Lung microvascular endothelial cell (primary cell): ENCODE data around the gene RPH3AL. TPM values are rescaled to one million over a fixed set of nuclear protein-coding genes. Genes with fewer than 3 reads are reported as not detected.
"Not testable (repeated sequence)": the region's sequence is repeated elsewhere in the genome, so short reads cannot be mapped to it uniquely, and the experiment has no call there.

Source experiments
- DNase-seq, 2 donors: peaks; one replicate each; pipeline versions ENCODE4 v3.0.0 to v3.0.0-alpha.2; 2010; ENCODE audit warnings: low read depth in 2 of 2
- total RNA-seq: library from RNA; depleted of rRNA; stranded (reverse); fragments of >200 nt; gene quantifications from 2 replicates; pipeline ENCODE4 v1.2.1, GENCODE V29; 2014

RPH3AL gene
- total RNA-seq, 1 donor from 2014 or later: 22.2 TPM

- DNase-seq: not testable (repeated sequence)
Measured at GRCh38 chr17:243924-244323, 108.7 kb downstream of the RPH3AL start.

- no peak for DNase-seq
Measured at GRCh38 chr17:238964-239259, 113.7 kb downstream of the RPH3AL start.

- DNase-seq: no peak
Measured at GRCh38 chr17:238071-238963, 114.3 kb downstream of the RPH3AL start.

- DNase-seq: no peak
Measured at GRCh38 chr17:237406-237955, 115.1 kb downstream of the RPH3AL start.

DNA sequence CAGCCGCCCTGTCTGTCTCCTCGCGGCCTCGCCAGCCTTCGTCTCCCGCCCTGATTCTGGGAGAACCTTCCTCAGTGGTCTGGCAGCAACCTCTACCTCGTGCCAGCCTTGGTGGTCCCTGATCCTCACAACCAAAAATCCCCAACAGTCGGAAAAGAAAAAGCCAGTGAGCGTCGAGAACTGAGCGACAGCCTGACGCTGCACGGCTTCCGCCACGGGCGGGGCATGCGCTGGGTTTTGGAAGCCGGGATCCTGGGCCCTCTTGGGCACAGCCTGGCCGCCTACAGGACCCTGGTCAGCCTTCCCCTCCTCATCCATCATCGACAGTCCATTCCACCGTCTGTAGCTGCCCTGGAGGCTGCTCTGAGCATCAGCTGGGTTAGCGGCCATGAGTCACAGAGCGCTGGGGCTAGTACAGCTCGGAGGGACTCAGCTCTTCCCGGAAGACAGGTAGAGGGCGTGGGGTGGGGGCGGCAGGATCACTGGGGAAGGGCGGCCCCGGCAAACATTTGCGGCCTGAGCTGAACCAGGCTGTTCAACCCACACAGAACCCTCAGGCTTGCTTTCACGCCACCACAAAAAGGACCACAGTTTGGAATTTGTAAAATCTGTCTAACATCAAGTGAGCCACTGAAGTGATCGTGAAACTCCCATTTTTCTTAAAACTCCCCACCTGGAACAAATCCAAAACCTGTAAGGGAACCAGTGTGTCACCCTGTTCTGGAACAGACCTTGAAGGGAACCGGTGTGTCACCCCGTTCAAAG, 115.8 kb downstream of the RPH3AL start:
- DNase-seq: no peak

DNA sequence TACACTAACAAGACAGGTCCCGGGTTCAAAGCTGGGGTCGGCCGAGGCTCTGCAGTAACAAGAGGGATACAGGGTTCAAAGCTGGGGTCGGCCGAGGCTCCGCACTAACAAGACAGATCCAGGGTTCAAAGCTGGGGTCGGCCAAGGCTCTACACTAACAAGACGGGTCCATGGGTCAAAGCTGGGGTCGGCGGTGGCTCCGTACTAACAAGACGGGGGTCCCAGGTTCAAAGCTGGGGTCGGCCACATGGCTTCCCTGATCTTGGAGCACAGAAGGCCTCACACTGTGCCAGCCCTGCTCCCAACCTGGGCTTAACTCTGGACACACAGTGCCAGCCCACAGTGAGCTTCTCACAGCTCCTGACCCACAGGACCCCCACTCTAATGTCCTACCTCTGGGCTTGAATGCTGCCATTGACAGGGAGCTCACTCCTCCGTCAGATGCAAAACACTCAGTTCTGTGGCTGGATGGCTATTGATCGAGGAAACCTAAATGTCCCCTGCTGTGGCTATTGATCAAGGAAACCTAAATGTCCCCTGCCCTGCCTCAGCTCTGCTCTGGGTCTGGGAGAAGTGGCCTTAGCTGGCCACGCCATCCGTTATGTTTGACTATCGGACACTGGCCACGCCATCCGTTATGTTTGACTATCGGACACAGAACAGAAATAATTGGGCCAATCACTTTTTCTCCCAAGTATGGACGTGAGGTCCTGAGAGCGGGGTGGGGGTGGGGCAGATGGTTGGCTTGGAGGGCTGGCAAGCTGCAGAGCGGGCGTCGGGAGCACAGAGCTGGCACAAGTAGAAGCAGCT, 116.6 kb downstream of the RPH3AL start:
- no peak for DNase-seq

DNA sequence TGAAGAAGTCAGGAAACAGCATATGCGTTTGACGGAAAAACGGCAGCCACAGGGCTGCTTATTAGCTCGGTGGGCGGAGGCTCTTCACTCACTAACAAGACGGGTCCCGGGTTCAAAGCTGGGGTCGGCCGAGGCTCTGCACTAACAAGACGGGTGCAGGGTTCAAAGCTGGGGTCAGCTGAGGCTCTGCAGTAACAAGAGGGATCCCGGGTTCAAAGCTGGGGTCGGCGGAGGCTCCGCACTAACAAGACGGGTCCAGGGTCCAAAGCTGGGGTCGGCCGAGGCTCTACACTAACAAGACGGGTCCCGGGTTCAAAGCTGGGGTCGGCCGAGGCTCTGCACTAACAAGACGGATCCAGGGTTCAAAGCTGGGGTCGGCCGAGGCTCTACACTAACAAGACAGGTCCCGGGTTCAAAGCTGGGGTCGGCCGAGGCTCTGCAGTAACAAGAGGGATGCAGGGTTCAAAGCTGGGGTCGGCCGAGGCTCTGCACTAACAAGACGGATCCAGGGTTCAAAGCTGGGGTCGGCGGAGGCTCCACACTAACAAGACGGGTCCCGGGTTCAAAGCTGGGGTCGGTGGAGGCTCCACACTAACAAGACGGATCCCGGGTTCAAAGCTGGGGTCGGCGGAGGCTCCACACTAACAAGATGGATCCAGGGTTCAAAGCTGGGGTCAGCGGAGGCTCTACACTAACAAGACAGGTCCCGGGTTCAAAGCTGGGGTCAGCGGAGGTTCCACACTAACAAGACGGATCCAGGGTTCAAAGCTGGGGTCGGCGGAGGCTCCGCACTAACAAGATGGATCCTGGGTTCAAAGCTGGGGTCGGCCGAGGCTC, 117.4 kb downstream of the RPH3AL start:
- peak; percentile 45 to 57 for DNase-seq

DNA sequence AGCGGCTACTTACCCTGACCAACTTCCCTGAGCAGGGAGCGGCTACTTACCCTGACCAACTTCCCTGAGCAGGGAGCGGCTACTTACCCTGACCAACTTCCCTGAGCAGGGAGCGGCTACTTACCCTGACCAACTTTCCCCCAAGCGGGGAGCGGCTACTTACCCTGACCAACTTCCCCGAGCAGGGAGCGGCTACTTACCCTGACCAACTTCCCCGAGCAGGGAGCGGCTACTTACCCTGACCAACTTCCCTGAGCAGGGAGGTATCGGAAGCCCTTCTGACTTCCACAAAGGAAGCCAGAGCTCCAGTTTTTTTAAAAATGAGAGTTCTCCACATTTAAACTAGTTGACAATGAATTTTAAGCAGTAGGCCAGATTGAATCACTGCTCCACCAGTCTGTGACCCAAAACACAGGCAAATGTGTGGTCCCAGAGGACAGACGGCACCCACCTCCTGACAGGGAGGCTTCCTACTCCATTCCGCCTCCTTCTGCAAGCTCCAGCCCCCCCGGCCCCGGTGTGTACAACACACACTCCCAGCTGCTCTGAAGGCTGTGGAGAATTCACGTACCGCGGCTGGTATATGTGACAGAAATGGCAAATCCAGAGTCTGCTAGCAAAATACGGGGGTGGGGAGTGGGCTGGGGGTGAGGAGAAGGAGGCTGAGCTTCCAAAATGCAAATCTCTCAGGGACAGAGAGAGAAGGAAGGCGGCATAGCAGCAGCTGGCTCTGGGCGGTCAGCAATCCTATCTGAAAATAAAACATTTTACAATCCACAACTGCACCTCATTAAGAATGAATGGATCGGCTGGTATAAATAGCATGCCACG, 118.2 kb downstream of the RPH3AL start:
- peak in 1 of 2 donors; percentile 36 for DNase-seq

DNA sequence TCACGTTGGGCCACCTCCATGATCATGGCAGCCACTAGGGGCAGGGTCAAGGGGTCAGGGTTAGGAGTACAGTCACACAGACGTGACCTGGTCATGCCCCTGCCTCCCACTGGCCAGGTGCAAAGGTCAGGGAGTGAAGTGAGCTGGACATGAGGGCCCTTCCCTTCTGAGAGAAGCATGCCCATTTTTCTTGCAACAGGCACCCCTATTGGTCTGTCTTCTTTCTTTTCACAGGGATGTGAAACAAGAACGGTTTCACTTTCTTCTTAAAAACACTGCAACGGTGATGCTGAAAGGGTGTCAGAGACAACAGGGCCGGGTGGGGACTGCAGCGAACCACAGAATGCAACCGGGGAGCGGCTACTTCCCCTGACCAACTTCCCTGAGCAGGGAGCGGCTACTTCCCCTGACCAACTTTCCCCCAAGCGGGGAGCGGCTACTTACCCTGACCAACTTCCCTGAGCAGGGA, 119.1 kb downstream of the RPH3AL start:
- DNase-seq: peak in 1 of 2 donors; percentile 35

- peak in 1 of 2 donors; percentile 55 for DNase-seq
Measured at GRCh38 chr17:231966-232807, 120.4 kb downstream of the RPH3AL start.

- no peak for DNase-seq
Measured at GRCh38 chr17:231191-231965, 121.2 kb downstream of the RPH3AL start.

DNA sequence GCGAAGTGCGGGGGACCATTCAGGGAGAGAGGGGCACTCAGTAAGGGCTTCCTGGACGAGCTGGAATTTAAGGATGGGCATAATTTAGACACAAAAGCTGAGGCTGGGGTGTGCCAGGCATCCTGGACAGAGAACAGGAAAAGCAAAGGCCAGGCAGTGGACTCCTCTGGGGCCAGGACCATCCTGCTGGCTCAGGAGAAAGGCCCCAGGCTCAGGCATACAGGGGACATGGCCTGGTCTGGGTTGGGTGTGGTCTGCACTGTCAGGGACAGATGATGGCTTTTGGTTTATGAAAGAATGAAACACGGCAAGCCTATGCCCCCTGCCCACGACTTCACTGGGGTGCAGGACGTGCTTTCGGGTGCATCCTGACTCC, 122.2 kb downstream of the RPH3AL start:
- no peak for DNase-seq

- DNase-seq: no peak
Measured at GRCh38 chr17:229709-230394, 122.8 kb downstream of the RPH3AL start.

DNA sequence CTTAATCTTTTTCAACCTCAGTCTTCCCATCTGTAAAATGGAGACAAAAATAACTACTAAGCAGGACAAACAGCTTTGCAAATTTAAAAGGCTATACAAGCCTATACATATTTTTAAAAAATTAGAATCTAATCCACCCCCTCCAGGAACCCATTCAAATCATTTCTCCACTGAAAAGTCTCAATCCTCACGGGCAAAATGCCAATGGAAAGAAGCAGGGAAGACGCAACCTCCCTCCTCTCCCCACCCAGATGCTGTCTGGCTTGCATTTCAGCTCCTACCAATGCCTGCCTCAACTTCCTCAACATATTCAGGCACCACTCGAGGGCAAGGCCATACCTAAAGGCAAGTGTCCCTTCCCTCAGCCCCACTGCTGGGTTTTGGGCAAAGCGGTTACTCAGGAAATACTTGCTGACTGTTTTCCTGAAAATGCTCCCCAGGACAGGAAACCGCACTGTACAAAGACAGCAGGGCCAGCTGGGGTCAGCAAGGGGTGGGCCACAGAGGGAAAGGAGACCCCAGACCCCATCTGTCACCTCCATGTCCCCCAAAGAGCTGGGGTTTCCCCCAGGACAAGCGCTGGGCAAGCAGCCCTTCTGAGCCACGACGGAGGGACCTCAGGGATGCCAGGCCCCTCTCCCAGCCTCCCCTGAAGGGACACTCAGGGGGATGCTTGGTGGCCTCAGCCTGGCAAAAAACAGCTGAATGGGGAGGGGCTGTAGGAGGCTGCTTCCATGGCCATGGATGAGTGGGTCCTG, 123.5 kb downstream of the RPH3AL start:
- DNase-seq: peak; percentile 47 to 53

- DNase-seq: no peak
Measured at GRCh38 chr17:227946-228615, 124.5 kb downstream of the RPH3AL start.
